Loucy (cell line): ENCODE results near the gene RELCH.

ENCODE experiments used
- CTCF ChIP-seq: fragments of 200-600 bp; sonication (generic); conservative IDR thresholded peaks from 2 replicates; pipeline ENCODE4 v1.5.1; 2014; ENCODE audit warnings: mild to moderate bottlenecking, antibody characterized with exemption, low read length
- EZH2phosphoT487 ChIP-seq: fragments of 200-600 bp; IDR thresholded peaks from 2 replicates; pipeline ENCODE4 v1.6.1; 2018; ENCODE audit warnings: antibody characterized with exemption, mild to moderate bottlenecking, moderate library complexity, borderline replicate concordance

- TF ChIP-seq CTCF (no peak), EZH2phosphoT487 (no peak)
Observed at GRCh38 chr18:62250475-62250874, 63.4 kb downstream of the RELCH start.
